HepG2 (cell line): ENCODE results near the gene TMEM79. TPM values are rescaled to one million over a fixed set of nuclear protein-coding genes. Genes with fewer than 3 reads are reported as not detected.

Experiments used
- ATF7-NPFF ChIP-seq: sonication (generic); formaldehyde crosslinking; IDR thresholded peaks from 2 replicates; pipeline ENCODE4 v1.8.1; 2023; ENCODE audit warnings: mild to moderate bottlenecking, low read depth, missing genetic modification reagents, moderate library complexity
- ETV6 ChIP-seq: sonication (generic); formaldehyde crosslinking; conservative IDR thresholded peaks from 2 replicates; pipeline ENCODE4 v1.4.0; 2020; ENCODE audit warnings: missing genetic modification reagents
- HNF4A ChIP-seq: sonication (generic); formaldehyde crosslinking; IDR thresholded peaks from 2 replicates; pipeline ENCODE4 v1.4.0; 2020; ENCODE audit warnings: missing genetic modification reagents
- HNRNPH1 ChIP-seq: fragments of 200-400 bp; formaldehyde crosslinking; optimal IDR thresholded peaks from 2 replicates; pipeline ENCODE3; 2017; ENCODE audit warnings: mild to moderate bottlenecking, low read depth, low read length
- MED1 ChIP-seq: sonication (generic); formaldehyde crosslinking; IDR thresholded peaks from 2 replicates; pipeline ENCODE4 v1.4.0; 2020; ENCODE audit warnings: missing genetic modification reagents
- REXO4 ChIP-seq: sonication (generic); formaldehyde crosslinking; IDR thresholded peaks from 2 replicates; pipeline ENCODE4 v1.8.0; 2022; ENCODE audit warnings: missing genetic modification reagents, mild to moderate bottlenecking, borderline replicate concordance
- SP4 ChIP-seq: sonication (generic); formaldehyde crosslinking; IDR thresholded peaks from 2 replicates; pipeline ENCODE4 v1.8.1; 2023; ENCODE audit warnings: mild to moderate bottlenecking, missing genetic modification reagents
- ZBTB7A ChIP-seq: sonication (generic); formaldehyde crosslinking; IDR thresholded peaks from 2 replicates; pipeline ENCODE4 v1.8.0; 2022; ENCODE audit warnings: mild to moderate bottlenecking, missing genetic modification reagents
- ZC3H13 ChIP-seq: sonication (generic); formaldehyde crosslinking; IDR thresholded peaks from 2 replicates; pipeline ENCODE4 v1.8.1; 2023; ENCODE audit warnings: mild to moderate bottlenecking, missing genetic modification reagents, moderate library complexity
- ZNF101 ChIP-seq: sonication (generic); formaldehyde crosslinking; IDR thresholded peaks from 2 replicates; pipeline ENCODE4 v1.4.0; 2020; ENCODE audit warnings: mild to moderate bottlenecking, low read depth, missing genetic modification reagents, borderline replicate concordance
- polyA plus RNA-seq, 8 experiments: library from polyadenylated mRNA; depleted of rRNA in 3 of 8; stranded (reverse) in 7 of 8; unstranded in 1 of 8; fragments of >200 nt; fragmentation: Illumina TruSeq in 4 of 8; extraction: Trizol in 4 of 8; gene quantifications; 2 replicates each; pipeline versions ENCODE4 v1.2.1 to v1.2.3, GENCODE V29; 2011 to 2016; ENCODE audit warnings: low read depth in 4 of 8, missing spikeins in 1 of 8, mixed read lengths in 1 of 8; ENCODE audit not compliant: insufficient read depth in 1 of 8
- total RNA-seq, 5 experiments: library from RNA; depleted of rRNA; stranded (reverse); fragments of >200 nt; fragmentation: Illumina TruSeq; extraction: Trizol; gene quantifications; 2 replicates each; pipeline ENCODE4 v1.2.3, GENCODE V29; 2016; ENCODE audit warnings: low read depth in 1 of 5
- TF ChIP-seq, protein P1 (sequence below): sonication (generic); formaldehyde crosslinking; IDR thresholded peaks from 2 replicates; pipeline ENCODE4 v1.8.1; 2022; ENCODE audit warnings: low read depth, mild to moderate bottlenecking, missing genetic modification reagents
- TF ChIP-seq, protein P2 (sequence below): IDR thresholded peaks from 2 replicates; pipeline ENCODE4 v1.6.1; 2016; ENCODE audit warnings: mild to moderate bottlenecking
- TF ChIP-seq, protein P3 (sequence below): sonication (generic); formaldehyde crosslinking; IDR thresholded peaks from 2 replicates; pipeline ENCODE4 v1.5.0; 2020; ENCODE audit warnings: mild to moderate bottlenecking, missing genetic modification reagents
- TF ChIP-seq, protein P4 (sequence below): sonication (generic); formaldehyde crosslinking; IDR thresholded peaks from 2 replicates; pipeline ENCODE4 v1.4.0; 2020; ENCODE audit warnings: missing genetic modification reagents
- TF ChIP-seq, protein P5 (sequence below): fragments of 450-650 bp; IDR thresholded peaks from 2 replicates; pipeline ENCODE4 v1.6.1; 2017
- TF ChIP-seq, protein P6 (sequence below): sonication (generic); formaldehyde crosslinking; IDR thresholded peaks from 2 replicates; pipeline ENCODE4 v1.8.1; 2023; ENCODE audit warnings: mild to moderate bottlenecking, inconsistent platforms, moderate library complexity, missing genetic modification reagents, borderline replicate concordance

Gene TMEM79
- total and polyA plus RNA-seq, 2 of the 13 experiments (the other 11 are each of a cell fraction or from before 2014, with no cell fraction given) = 1.2 to 1.9 TPM

DNA sequence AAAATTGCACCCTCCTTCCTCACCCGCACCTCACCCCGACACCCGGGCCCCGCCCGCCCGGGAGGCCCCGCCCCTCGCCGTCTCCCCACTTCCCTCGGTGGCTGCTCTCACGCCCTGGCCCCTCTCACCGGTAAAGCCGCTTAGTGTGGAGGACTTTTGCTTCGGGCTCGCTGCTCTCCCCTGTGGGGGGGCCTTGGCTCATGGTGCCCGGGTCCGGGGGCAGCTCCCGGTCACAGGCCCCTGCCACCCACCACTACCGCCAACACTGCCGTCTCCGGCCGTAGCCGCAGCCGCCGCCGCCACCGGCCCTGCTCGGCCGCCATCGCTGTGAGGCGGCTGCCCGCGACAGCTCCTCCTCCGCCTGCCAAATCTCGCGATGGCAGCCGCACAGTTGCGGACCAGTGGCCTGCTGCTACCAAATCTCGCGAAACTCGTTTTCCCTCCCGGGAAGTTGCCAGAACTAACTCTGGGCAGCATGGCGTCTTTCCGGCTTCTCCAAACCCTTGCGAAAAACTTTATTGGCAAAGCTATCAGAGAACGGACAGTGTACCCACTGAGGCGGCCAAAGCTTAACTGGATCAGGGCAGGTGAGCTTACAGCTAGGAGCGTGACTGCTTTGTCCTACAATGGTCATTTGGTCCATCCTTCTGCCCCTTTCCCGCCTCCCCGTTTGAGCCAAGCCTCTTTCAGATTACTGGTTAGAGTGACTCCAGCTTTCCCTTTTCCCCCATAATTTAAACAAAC lies 1.5 kb upstream of the TMEM79 start, which contains the start of gene SMG5 (continued):
- TF ChIP-seq ZC3H13 (CRISPR knock-in tag) (no peak), ZBTB7A (CRISPR knock-in tag) (no peak), HNRNPH1 (no peak), ETV6 (CRISPR knock-in tag) (peak; percentile 67; the same call in 1 of the 2 replicates), ZNF101 (CRISPR knock-in tag) (no peak), HNF4A (CRISPR knock-in tag) (peak; percentile 65), SP4 (CRISPR knock-in tag) (peak; percentile 80; the same call in 1 of the 2 replicates), ATF7-NPFF (CRISPR knock-in tag) (peak; percentile 65), REXO4 (no peak), MED1 (CRISPR knock-in tag) (peak; percentile 73)
- TF ChIP-seq, protein P1, sequence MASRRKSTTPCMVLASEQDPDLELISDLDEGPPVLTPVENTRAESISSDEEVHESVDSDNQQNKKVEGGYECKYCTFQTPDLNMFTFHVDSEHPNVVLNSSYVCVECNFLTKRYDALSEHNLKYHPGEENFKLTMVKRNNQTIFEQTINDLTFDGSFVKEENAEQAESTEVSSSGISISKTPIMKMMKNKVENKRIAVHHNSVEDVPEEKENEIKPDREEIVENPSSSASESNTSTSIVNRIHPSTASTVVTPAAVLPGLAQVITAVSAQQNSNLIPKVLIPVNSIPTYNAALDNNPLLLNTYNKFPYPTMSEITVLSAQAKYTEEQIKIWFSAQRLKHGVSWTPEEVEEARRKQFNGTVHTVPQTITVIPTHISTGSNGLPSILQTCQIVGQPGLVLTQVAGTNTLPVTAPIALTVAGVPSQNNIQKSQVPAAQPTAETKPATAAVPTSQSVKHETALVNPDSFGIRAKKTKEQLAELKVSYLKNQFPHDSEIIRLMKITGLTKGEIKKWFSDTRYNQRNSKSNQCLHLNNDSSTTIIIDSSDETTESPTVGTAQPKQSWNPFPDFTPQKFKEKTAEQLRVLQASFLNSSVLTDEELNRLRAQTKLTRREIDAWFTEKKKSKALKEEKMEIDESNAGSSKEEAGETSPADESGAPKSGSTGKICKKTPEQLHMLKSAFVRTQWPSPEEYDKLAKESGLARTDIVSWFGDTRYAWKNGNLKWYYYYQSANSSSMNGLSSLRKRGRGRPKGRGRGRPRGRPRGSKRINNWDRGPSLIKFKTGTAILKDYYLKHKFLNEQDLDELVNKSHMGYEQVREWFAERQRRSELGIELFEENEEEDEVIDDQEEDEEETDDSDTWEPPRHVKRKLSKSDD = peak; percentile 96
- TF ChIP-seq, protein P2, sequence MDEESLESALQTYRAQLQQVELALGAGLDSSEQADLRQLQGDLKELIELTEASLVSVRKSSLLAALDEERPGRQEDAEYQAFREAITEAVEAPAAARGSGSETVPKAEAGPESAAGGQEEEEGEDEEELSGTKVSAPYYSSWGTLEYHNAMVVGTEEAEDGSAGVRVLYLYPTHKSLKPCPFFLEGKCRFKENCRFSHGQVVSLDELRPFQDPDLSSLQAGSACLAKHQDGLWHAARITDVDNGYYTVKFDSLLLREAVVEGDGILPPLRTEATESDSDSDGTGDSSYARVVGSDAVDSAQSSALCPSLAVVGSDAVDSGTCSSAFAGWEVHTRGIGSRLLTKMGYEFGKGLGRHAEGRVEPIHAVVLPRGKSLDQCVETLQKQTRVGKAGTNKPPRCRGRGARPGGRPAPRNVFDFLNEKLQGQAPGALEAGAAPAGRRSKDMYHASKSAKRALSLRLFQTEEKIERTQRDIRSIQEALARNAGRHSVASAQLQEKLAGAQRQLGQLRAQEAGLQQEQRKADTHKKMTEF = peak; percentile 95
- TF ChIP-seq, protein P3, sequence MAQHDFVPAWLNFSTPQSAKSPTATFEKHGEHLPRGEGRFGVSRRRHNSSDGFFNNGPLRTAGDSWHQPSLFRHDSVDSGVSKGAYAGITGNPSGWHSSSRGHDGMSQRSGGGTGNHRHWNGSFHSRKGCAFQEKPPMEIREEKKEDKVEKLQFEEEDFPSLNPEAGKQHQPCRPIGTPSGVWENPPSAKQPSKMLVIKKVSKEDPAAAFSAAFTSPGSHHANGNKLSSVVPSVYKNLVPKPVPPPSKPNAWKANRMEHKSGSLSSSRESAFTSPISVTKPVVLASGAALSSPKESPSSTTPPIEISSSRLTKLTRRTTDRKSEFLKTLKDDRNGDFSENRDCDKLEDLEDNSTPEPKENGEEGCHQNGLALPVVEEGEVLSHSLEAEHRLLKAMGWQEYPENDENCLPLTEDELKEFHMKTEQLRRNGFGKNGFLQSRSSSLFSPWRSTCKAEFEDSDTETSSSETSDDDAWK (CRISPR knock-in tag) = no peak
- TF ChIP-seq, protein P4, sequence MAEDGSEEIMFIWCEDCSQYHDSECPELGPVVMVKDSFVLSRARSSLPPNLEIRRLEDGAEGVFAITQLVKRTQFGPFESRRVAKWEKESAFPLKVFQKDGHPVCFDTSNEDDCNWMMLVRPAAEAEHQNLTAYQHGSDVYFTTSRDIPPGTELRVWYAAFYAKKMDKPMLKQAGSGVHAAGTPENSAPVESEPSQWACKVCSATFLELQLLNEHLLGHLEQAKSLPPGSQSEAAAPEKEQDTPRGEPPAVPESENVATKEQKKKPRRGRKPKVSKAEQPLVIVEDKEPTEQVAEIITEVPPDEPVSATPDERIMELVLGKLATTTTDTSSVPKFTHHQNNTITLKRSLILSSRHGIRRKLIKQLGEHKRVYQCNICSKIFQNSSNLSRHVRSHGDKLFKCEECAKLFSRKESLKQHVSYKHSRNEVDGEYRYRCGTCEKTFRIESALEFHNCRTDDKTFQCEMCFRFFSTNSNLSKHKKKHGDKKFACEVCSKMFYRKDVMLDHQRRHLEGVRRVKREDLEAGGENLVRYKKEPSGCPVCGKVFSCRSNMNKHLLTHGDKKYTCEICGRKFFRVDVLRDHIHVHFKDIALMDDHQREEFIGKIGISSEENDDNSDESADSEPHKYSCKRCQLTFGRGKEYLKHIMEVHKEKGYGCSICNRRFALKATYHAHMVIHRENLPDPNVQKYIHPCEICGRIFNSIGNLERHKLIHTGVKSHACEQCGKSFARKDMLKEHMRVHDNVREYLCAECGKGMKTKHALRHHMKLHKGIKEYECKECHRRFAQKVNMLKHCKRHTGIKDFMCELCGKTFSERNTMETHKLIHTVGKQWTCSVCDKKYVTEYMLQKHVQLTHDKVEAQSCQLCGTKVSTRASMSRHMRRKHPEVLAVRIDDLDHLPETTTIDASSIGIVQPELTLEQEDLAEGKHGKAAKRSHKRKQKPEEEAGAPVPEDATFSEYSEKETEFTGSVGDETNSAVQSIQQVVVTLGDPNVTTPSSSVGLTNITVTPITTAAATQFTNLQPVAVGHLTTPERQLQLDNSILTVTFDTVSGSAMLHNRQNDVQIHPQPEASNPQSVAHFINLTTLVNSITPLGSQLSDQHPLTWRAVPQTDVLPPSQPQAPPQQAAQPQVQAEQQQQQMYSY (CRISPR knock-in tag) = peak; percentile 63
- TF ChIP-seq, protein P5, sequence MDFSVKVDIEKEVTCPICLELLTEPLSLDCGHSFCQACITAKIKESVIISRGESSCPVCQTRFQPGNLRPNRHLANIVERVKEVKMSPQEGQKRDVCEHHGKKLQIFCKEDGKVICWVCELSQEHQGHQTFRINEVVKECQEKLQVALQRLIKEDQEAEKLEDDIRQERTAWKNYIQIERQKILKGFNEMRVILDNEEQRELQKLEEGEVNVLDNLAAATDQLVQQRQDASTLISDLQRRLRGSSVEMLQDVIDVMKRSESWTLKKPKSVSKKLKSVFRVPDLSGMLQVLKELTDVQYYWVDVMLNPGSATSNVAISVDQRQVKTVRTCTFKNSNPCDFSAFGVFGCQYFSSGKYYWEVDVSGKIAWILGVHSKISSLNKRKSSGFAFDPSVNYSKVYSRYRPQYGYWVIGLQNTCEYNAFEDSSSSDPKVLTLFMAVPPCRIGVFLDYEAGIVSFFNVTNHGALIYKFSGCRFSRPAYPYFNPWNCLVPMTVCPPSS = no peak
- TF ChIP-seq, protein P6, sequence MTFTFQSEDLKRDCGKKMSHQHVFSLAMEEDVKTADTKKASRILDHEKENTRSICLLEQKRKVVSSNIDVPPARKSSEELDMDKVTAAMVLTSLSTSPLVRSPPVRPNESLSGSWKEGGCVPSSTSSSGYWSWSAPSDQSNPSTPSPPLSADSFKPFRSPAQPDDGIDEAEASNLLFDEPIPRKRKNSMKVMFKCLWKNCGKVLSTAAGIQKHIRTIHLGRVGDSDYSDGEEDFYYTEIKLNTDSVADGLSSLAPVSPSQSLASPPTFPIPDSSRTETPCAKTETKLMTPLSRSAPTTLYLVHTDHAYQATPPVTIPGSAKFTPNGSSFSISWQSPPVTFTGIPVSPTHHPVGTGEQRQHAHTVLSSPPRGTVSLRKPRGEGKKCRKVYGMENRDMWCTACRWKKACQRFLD = peak; percentile 30; the same call in 1 of the 2 replicates
